Measurements from ENCODE around the gene ISL2.

ISL2 gene

GRCh38 chr15:76343313-76343996, 6.9 kb downstream of the ISL2 start:
- DNase-seq, result no peak

DNA sequence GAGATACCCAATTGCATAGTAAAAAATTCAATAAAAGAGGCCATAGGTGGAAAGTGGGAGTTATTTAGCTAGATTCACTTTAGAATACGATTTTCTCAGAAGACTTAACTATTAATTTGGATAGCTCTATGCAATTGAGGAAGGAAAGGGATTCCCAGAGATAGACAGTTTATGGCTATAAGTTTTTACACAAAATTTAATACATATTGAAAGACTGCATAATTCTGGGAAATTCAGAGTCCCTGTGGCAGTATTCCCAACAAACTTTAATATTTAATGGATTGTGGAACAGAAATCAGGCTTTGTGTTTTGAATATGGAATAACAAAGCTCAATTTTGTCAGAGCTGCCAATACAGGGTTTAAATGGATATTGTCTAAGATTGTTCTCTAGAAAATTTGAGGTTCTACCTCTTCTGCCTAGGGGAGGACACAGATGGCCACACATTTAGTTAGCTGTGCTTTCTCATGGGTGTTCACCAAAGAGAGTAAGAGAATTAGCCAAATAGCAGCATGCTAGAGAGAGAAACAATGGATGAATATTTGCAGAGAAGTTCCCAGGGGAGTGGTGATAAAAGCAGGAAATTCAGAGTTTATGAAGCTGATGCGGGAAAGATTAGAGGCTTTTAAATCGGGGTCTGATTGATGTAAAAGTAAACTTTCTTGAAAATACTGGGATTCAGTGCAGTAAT, 8.5 kb downstream of the ISL2 start:
- no peak for DNase-seq

GRCh38 chr15:76345583-76345879, 9.0 kb downstream of the ISL2 start:
- no peak for DNase-seq

- no peak for DNase-seq
Measured at GRCh38 chr15:76345880-76346668, 9.5 kb downstream of the ISL2 start.

DNA sequence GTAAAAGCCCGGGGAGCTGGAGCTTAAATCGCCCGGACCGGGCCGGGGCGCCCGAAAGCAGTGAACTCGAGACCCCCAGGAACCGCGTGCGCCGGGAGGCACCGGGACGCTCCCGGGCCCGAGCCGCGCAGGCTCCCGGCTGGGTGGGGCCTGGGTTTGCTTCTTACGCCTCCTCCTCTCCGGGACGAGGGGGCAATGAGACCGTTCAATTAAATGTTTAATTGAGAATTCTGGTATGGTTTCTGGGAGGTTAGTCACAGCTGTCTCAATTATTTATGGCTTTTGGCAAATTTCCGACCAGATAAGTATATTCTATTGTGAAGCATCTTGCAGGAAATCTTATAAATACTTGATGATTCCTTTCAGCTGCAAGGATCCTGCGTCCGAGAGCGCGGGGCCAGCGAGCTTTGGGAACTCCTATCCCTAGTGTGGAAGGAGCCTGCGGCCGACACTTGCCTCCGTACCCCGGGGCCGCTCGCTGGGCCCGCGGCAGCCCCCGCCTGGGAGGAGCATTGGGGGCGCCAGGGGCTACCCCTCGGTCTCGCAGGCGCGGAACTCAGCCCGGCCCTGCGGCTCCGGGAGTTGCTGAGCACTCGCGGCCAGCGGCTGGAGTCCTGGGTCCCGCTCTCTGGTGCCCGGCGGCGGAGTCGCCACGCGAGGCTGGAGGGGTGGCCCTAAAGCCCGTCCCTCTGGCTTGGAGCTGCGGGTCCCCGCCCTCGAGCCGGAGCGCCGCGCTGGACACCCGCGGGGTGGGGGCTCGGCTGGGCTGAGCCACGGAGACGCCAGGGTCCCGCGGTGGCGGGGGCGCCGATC, 10.3 kb downstream of the ISL2 start:
- no peak for DNase-seq

DNA sequence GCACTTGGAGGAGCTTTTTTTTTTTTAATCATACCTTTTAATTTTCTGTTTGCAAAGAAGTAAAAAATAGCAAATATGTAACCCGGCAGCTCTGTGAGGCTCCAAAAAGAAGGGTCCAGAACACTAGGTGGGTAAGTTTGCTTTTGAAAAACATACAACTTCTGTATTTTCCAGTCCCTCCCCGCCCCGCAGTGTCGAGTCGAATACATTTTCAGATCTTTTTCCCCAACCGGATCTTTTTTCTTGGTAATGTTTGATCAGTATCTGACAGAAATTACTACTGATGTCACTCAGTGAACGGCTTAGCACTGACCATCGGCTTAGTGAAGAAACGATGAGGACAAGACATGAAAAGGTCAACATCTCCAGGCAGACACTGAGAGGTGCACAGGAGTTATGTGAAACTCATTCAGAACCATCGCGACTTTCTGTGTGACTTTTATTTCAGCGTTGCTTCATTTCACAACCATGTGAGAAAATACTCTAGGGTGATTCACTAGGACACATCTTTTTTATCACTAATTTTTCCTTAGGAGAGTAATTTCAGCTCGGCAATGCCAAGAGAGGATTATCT, 11.0 kb downstream of the ISL2 start:
- no peak for DNase-seq

DNA sequence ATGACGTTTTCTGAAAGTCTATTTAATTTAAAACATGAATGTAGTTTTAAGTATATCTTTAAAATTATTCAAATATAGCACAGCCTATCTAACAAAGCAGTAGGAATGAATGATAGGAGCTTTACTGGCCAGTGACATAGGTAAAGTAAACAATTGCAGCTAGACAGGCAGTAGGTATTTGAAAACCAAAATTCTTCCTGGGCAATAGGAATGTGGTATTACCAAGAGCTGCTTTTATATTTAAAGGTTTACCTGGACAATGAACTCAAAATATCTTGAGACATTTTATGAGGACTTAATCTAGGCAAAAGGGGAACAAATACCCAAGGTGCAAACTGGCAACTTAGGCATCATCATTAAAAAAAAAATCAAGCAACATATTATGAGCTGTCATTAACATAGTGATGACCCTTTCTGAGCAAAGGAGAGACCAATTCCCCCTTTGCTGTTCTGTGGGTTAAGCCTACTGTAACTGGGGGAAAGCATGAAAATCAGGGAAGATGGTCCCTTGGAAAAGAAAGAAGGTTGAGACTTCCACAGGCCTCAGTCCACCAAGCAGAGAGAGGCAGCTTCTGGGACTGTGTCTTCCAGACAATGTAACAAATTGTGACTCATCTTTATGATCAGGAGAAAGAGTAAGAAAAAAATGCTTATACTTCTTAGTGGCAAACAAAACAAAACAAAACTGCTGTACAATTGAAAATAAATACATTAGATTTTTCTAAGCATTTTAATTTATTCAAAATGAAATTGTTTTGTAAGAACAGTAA, 12.9 kb downstream of the ISL2 start:
- no peak for DNase-seq

DNA sequence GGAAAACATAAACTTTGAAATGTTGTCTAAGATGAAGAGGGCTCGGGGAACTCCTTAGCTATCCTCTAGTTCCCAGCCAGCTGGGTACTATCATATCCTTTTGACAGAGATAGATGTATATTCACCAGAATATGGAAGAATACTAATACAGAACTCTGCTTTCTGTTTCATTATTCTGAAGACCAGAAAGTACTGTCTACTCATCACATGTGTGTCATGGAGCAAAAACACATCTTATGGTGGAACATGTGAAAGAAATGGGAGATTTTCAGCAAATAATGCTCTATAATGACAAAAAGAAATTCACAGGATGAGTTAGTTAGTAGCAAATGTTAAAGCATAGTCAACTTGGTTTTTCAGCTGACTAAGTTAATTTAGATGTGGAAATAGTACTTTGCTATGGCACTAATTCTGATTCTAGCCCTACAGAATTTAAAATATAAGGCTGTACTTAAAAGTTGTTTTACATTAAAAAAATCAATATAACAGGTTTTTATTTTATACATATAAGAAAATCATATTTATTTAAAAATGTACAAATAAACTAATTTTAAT, 16.5 kb downstream of the ISL2 start:
- DNase-seq, result no peak

DNA sequence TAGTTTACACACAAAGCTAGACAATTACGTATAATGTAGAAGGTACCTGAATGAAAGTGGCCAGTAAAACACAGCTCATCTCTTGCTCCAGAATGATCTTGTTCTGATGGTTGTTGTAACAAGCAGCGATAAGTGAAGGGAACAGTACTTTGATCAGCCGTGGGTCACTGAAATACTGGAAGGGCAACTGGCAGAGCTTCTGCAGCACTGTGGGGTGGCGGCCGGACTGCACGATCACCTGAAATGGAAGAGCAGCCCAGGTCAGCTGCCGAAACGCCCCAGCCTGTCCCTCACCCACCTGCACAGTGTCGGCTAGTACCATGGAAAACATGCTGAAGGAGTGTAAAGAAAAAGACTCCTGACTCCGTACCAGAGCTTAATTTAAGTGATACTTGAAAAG, 17.3 kb downstream of the ISL2 start:
- no peak for DNase-seq

GRCh38 chr15:76354823-76355440, 18.4 kb downstream of the ISL2 start:
- no peak for DNase-seq

GRCh38 chr15:76358453-76358852, 21.9 kb downstream of the ISL2 start:
- DNase-seq, result no peak

- DNase-seq, result no peak
Measured at GRCh38 chr15:76359152-76359551, 22.6 kb downstream of the ISL2 start.

GRCh38 chr15:76360416-76360815, 23.8 kb downstream of the ISL2 start:
- DNase-seq, result no peak

DNA sequence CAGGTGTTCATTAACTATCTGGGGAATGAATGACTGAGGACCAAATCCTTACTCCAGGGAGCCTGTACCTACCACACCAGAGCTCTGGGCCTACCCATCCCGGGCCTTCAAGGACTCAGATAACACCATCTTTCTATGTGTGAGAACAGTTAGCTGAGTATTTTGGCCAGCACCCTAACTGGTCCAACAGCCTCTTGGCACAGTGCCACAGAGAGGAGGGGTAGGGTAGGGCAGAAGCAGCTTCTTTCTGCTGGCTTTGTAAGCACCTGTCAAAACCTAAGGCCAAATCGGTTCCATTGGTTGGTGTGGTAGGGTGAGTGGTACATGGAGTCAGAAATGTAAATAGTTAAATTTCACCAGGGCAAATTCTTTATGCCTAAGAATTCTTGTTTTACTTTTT, 26.7 kb downstream of the ISL2 start:
- DNase-seq, result no peak

GRCh38 chr15:76366714-76367113, 30.1 kb downstream of the ISL2 start:
- no peak for DNase-seq

DNA sequence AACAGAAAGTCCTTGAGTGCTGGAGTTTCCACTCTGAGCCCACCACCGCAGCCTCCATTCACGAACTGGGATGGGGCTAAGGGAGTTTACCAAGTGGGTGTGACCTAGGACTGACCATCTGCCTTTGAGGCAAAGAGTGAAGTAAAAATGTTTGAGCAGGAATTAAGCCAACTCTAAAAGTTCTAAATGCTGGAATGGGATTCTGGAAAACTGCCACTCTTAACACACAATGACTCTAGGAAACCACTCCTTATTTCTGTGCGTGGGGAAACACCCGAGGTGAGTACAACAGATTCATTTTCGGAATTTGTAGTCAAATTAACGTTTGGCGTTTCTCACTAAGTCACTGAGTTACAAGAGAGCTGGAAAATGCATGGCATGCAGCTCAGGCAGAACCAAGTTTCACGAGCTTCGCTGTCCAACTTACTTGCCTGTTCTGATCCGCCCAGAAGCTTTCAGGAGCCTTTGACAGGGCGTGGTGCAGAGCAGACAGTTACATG, 31.6 kb downstream of the ISL2 start:
- no peak for DNase-seq

GRCh38 chr15:76376029-76376428, 39.5 kb downstream of the ISL2 start:
- no peak for DNase-seq

DNA sequence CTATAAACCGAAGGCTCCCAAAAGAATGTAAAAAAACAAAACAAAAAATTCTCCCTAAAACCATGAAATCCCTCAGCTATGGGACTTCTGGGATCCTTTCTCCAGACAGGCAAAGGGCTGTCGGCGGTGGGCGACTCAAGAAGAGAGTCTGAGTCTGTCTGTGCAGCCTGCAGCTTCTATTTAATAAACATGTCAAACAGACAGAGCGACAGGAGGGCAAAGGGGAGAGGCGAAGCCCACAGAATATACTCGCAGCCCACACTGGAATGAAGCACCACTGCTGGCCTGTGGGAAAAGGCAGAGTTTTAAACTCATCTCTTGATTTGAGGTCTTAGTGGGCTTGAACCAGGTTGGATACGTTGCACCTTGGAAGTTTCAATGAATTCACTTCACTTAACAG, 40.2 kb downstream of the ISL2 start:
- DNase-seq, result no peak

DNA sequence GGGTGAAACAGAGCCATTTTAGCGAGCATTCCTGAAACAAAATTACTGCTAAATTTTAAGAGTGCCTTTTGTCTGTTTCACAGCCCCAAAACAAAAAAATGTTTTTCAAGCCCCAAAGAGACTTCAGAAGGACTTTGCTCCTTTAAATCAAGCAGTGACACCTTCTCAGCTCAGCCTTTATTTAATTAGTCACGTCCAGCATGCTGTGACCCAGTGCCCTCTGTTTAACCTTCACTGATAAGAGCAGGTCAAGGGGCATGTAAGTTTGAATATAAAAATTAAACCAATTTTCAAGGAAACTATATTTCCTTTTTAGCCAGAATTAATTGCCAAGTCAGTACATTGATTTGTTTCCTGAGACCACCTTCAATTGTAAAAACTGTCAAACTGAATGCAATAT, 40.6 kb downstream of the ISL2 start:
- no peak for DNase-seq

DNA sequence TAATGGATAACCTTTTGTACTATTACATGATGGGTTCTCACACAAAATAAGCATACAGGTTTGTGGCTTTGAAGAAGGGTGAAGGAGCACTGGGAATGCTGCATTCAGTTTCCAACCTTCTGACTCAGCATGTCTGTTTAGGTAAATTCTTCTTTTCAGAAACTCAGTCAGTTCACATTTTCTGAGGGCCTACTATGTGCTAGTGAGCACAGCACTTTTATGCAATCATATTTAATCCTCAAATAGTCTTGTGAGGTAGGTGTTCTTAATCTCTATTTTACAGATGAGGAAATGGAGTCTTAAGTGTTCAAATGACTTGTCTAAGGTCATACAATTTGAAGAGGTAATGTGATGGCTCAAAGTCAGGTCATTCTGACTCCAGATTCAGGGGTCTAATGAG, 41.2 kb downstream of the ISL2 start:
- DNase-seq, result no peak

GRCh38 chr15:76378691-76379090, 42.1 kb downstream of the ISL2 start:
- no peak for DNase-seq

All from NCI-H1436 treated with DMSO at 0.1 percent for 48 hours (cell line).